ENCODE data around the gene RANGAP1. TPM values are rescaled to one million over a fixed set of nuclear protein-coding genes. Genes with fewer than 3 reads are reported as not detected.
A peak's percentile ranks its signal among the peaks of the same experiment; 100 is the strongest.

Gene RANGAP1
- total and polyA plus RNA-seq, 2 of the 13 experiments (the other 11 are each of a cell fraction or from before 2014, with no cell fraction given): 51.8 to 83.9 TPM

DNA sequence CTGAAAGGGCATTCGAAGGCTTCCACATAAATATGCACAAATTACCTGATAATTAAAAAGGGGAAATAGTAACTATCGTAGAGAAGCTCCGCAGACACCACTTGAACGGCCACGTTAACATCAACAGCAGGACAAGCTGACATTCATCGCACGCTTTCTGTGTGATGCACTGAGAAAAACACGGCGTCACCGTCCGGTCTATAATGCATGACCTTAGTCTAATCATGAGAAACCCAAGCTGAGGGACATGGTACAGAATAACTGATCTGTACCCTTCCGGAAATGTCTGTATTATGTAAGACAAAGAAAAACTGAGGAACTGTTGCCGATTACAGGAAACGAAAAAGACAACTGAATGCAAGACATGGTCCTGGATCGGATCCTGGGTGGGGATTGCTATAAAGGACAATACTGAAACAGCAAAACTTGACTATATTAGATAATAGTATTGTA lies 678 bp upstream of the RANGAP1 start (continued):
- TF ChIP-seq, protein P1, sequence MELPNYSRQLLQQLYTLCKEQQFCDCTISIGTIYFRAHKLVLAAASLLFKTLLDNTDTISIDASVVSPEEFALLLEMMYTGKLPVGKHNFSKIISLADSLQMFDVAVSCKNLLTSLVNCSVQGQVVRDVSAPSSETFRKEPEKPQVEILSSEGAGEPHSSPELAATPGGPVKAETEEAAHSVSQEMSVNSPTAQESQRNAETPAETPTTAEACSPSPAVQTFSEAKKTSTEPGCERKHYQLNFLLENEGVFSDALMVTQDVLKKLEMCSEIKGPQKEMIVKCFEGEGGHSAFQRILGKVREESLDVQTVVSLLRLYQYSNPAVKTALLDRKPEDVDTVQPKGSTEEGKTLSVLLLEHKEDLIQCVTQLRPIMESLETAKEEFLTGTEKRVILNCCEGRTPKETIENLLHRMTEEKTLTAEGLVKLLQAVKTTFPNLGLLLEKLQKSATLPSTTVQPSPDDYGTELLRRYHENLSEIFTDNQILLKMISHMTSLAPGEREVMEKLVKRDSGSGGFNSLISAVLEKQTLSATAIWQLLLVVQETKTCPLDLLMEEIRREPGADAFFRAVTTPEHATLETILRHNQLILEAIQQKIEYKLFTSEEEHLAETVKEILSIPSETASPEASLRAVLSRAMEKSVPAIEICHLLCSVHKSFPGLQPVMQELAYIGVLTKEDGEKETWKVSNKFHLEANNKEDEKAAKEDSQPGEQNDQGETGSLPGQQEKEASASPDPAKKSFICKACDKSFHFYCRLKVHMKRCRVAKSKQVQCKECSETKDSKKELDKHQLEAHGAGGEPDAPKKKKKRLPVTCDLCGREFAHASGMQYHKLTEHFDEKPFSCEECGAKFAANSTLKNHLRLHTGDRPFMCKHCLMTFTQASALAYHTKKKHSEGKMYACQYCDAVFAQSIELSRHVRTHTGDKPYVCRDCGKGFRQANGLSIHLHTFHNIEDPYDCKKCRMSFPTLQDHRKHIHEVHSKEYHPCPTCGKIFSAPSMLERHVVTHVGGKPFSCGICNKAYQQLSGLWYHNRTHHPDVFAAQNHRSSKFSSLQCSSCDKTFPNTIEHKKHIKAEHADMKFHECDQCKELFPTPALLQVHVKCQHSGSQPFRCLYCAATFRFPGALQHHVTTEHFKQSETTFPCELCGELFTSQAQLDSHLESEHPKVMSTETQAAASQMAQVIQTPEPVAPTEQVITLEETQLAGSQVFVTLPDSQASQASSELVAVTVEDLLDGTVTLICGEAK (IDR thresholded peaks at IDR 0.05): no peak
- TF ChIP-seq, protein P1 (CRISPR knock-in tag; IDR thresholded peaks at IDR 0.05): peak; percentile 48
- TF ChIP-seq RBAK (CRISPR knock-in tag; IDR thresholded peaks at IDR 0.05): no peak
- TF ChIP-seq AGO1 (IDR thresholded peaks at IDR 0.05; ENCODE audit: low read depth, low read length, poor library complexity, severe bottlenecking): no peak
- no peak for TF ChIP-seq MED13 (CRISPR knock-in tag; IDR thresholded peaks at IDR 0.05)
- TF ChIP-seq FOSL1 (CRISPR knock-in tag; IDR thresholded peaks at IDR 0.05; ENCODE audit: borderline replicate concordance): no peak
- TF ChIP-seq SALL2 (CRISPR knock-in tag; IDR thresholded peaks at IDR 0.05): no peak
- 0 out of 4 replicates have a peak, but pooled peaks of 1 of the 2 experiments have one; percentile 11 for TF ChIP-seq KLF16 (CRISPR knock-in tag; IDR thresholded peaks at IDR 0.05)
- TF ChIP-seq ZBTB8A (CRISPR knock-in tag; IDR thresholded peaks at IDR 0.05; ENCODE audit: borderline replicate concordance, low read depth): no peak
- 0 out of 2 replicates have a peak, but pooled peaks have one; percentile 40 for TF ChIP-seq ZNF337 (CRISPR knock-in tag; IDR thresholded peaks at IDR 0.05; ENCODE audit: borderline replicate concordance, low read depth)
- 0 out of 2 replicates have a peak, but pooled peaks have one; percentile 24 for TF ChIP-seq SP5 (CRISPR knock-in tag; IDR thresholded peaks at IDR 0.05; ENCODE audit: borderline replicate concordance, low read depth)
- TF ChIP-seq ZNF225 (CRISPR knock-in tag; IDR thresholded peaks at IDR 0.05): no peak
- TF ChIP-seq SNAPC2 (CRISPR knock-in tag; IDR thresholded peaks at IDR 0.05): no peak
- peak; percentile 71 for TF ChIP-seq ELF3 (CRISPR knock-in tag; IDR thresholded peaks at IDR 0.05)
- no peak for TF ChIP-seq SMAD9 (CRISPR knock-in tag; IDR thresholded peaks at IDR 0.05)
- TF ChIP-seq, protein P2, sequence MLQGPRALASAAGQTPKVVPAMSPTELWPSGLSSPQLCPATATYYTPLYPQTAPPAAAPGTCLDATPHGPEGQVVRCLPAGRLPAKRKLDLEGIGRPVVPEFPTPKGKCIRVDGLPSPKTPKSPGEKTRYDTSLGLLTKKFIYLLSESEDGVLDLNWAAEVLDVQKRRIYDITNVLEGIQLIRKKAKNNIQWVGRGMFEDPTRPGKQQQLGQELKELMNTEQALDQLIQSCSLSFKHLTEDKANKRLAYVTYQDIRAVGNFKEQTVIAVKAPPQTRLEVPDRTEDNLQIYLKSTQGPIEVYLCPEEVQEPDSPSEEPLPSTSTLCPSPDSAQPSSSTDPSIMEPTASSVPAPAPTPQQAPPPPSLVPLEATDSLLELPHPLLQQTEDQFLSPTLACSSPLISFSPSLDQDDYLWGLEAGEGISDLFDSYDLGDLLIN (CRISPR knock-in tag; IDR thresholded peaks at IDR 0.05; ENCODE audit: borderline replicate concordance): no peak
- TF ChIP-seq MIER3 (CRISPR knock-in tag; IDR thresholded peaks at IDR 0.05; ENCODE audit: borderline replicate concordance): no peak
- TF ChIP-seq, protein P3, sequence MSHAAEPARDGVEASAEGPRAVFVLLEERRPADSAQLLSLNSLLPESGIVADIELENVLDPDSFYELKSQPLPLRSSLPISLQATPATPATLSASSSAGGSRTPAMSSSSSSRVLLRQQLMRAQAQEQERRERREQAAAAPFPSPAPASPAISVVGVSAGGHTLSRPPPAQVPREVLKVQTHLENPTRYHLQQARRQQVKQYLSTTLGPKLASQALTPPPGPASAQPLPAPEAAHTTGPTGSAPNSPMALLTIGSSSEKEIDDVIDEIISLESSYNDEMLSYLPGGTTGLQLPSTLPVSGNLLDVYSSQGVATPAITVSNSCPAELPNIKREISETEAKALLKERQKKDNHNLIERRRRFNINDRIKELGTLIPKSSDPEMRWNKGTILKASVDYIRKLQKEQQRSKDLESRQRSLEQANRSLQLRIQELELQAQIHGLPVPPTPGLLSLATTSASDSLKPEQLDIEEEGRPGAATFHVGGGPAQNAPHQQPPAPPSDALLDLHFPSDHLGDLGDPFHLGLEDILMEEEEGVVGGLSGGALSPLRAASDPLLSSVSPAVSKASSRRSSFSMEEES (CRISPR knock-in tag; IDR thresholded peaks at IDR 0.05): no peak; the same call in 1 of the 2 replicates
